IMR-90 (cell line): ENCODE data around the gene FEZ2. TPM values are rescaled to one million over a fixed set of nuclear protein-coding genes. Genes with fewer than 3 reads are reported as not detected.

ENCODE experiments used
- ATAC-seq: fragments of 200-7000 bp; cut with Tn5 transposase; 2 replicates; pipeline ENCODE4 v1.9.1; 2020; ENCODE audit warnings: low read depth, mild to moderate bottlenecking, moderate library complexity
- BruUV-seq: library from RNA; stranded (reverse); fragments of 400-500 nt; replicated peaks from 2 replicates; lab custom pipeline; 2021; lab: Mats Ljungman, UMichigan
- CTCF ChIA-PET: fragments of 300-600 bp; formaldehyde crosslinking; extraction: SDS; loops from one replicate; lab custom pipeline; 2021; ENCODE audit warnings: antibody characterized with exemption; lab: Yijun Ruan, JAX
- POLR2A ChIA-PET: fragments of 300-600 bp; sonication (Branson Sonifier 250); formaldehyde crosslinking; loops from one replicate; lab custom pipeline; 2022; ENCODE audit warnings: antibody characterized with exemption; ENCODE audit not compliant: unreplicated experiment; lab: Charles Lee
- DNase-seq: peaks from one replicate; pipeline ENCODE4 v3.0.0; 2013
- H2AFZ ChIP-seq: replicated peaks from 2 replicates; pipeline ENCODE3; 2013; ENCODE audit warnings: low read length, mild to moderate bottlenecking; ENCODE audit not compliant: poor library complexity
- H2AK5ac ChIP-seq: 2 replicates; pipeline ENCODE4 v1.6.1; 2013; ENCODE audit warnings: low read depth, low read length, inconsistent platforms
- H2AK9ac ChIP-seq: replicated peaks from 2 replicates; pipeline ENCODE3; 2013; ENCODE audit warnings: mild to moderate bottlenecking, low read depth, low read length, moderate library complexity; ENCODE audit not compliant: poor library complexity
- H2BK120ac ChIP-seq: 2 replicates; pipeline ENCODE4 v1.6.1; 2013; ENCODE audit warnings: low read depth, low read length, inconsistent platforms
- H2BK15ac ChIP-seq: 3 replicates; pipeline ENCODE4 v1.6.1; 2013; ENCODE audit warnings: low read depth, low read length, inconsistent platforms
- H2BK20ac ChIP-seq: 2 replicates; pipeline ENCODE4 v1.6.1; 2013; ENCODE audit warnings: low read depth, mild to moderate bottlenecking, inconsistent platforms, low read length, moderate library complexity
- H2BK5ac ChIP-seq: 2 replicates; pipeline ENCODE4 v1.6.1; 2013; ENCODE audit warnings: mild to moderate bottlenecking, low read depth, low read length, inconsistent platforms; ENCODE audit not compliant: poor library complexity, severe bottlenecking
- H3K14ac ChIP-seq: replicated peaks from 2 replicates; pipeline ENCODE4 v1.6.1; 2013; ENCODE audit warnings: low read depth, low read length, inconsistent platforms
- H3K18ac ChIP-seq: 2 replicates; pipeline ENCODE4 v1.6.1; 2013; ENCODE audit warnings: low read depth, low read length, control low read depth
- H3K23ac ChIP-seq: 2 replicates; pipeline ENCODE4 v1.6.1; 2013; ENCODE audit warnings: low read depth, low read length, inconsistent platforms
- H3K27ac ChIP-seq: 2 replicates; pipeline ENCODE4 v1.5.1; 2013; ENCODE audit warnings: mild to moderate bottlenecking, control low read depth, low read length; ENCODE audit not compliant: insufficient read depth
- H3K27me3 ChIP-seq: 2 replicates; pipeline ENCODE4 v1.6.1; 2013; ENCODE audit warnings: low read length; ENCODE audit not compliant: control insufficient read depth, insufficient read depth
- H3K36me3 ChIP-seq: 2 replicates; pipeline ENCODE4 v1.6.1; 2013; ENCODE audit warnings: low read length, mixed read lengths; ENCODE audit not compliant: control insufficient read depth, insufficient read depth
- H3K4ac ChIP-seq: 2 replicates; pipeline ENCODE4 v1.6.1; 2013; ENCODE audit warnings: low read depth, low read length, inconsistent platforms
- H3K4me1 ChIP-seq: 2 replicates; pipeline ENCODE4 v1.6.1; 2013; ENCODE audit warnings: low read length, mixed read lengths; ENCODE audit not compliant: control insufficient read depth, insufficient read depth
- H3K4me2 ChIP-seq: 2 replicates; pipeline ENCODE4 v1.6.1; 2013; ENCODE audit warnings: low read depth, mild to moderate bottlenecking, control low read depth, low read length, moderate library complexity
- H3K4me3 ChIP-seq: 2 replicates; pipeline ENCODE4 v1.5.1; 2013; ENCODE audit warnings: low read depth, mild to moderate bottlenecking, control low read depth, low read length, moderate library complexity; ENCODE audit not compliant: insufficient read depth
- H3K56ac ChIP-seq: 2 replicates; pipeline ENCODE4 v1.6.1; 2013; ENCODE audit warnings: low read length, inconsistent platforms; ENCODE audit not compliant: insufficient read depth; ENCODE audit errors: extremely low read depth
- H3K79me1 ChIP-seq, 2 experiments: 2 replicates each; pipeline ENCODE4 v1.6.1; 2013; ENCODE audit warnings: low read length in 2 of 2, inconsistent platforms in 1 of 2, low read depth in 1 of 2
- H3K9ac ChIP-seq: 2 replicates; pipeline ENCODE4 v1.6.1; 2013; ENCODE audit warnings: low read depth, low read length, control low read depth
- H3K9me1 ChIP-seq: 2 replicates; pipeline ENCODE4 v1.6.1; 2013; ENCODE audit warnings: low read length, inconsistent platforms; ENCODE audit not compliant: insufficient read depth
- H3K9me3 ChIP-seq: 2 replicates; pipeline ENCODE4 v1.6.1; 2013; ENCODE audit warnings: low read length; ENCODE audit not compliant: control insufficient read depth, insufficient read depth
- H4K20me1 ChIP-seq: 2 replicates; pipeline ENCODE4 v1.6.1; 2013; ENCODE audit warnings: low read length, inconsistent platforms; ENCODE audit not compliant: insufficient read depth
- H4K5ac ChIP-seq: 2 replicates; pipeline ENCODE4 v1.6.1; 2013; ENCODE audit warnings: mild to moderate bottlenecking, low read depth, low read length, control low read depth
- H4K8ac ChIP-seq, 2 experiments: 2 replicates each; pipeline ENCODE4 v1.6.1; 2013; ENCODE audit warnings: low read depth in 2 of 2, low read length in 2 of 2, control low read depth in 1 of 2, inconsistent platforms in 1 of 2
- H4K91ac ChIP-seq: 2 replicates; pipeline ENCODE4 v1.6.1; 2013; ENCODE audit warnings: low read depth, low read length, inconsistent platforms; ENCODE audit not compliant: insufficient read depth
- BHLHE40 ChIP-seq: fragments of 150-350 bp; IDR thresholded peaks from 2 replicates; pipeline ENCODE4 v1.6.1; 2016; ENCODE audit warnings: mild to moderate bottlenecking, low read depth, low read length
- CEBPB ChIP-seq: IDR thresholded peaks from 2 replicates; pipeline ENCODE4 v1.6.1; 2012; ENCODE audit warnings: low read depth, low read length, improper control_type of control experiment
- CHD1 ChIP-seq: IDR thresholded peaks from 2 replicates; pipeline ENCODE4 v1.6.1; 2012; ENCODE audit warnings: low read depth, low read length, improper control_type of control experiment
- CTCF ChIP-seq: conservative IDR thresholded peaks from 2 replicates; pipeline ENCODE4 v1.5.1; 2012; ENCODE audit warnings: mild to moderate bottlenecking, low read depth, low read length, improper control_type of control experiment
- ELK1 ChIP-seq: fragments of 150-350 bp; IDR thresholded peaks from 2 replicates; pipeline ENCODE4 v1.6.1; 2016; ENCODE audit warnings: low read depth, mild to moderate bottlenecking, low read length, moderate library complexity, borderline replicate concordance
- FOS ChIP-seq: fragments of 150-350 bp; IDR thresholded peaks from 2 replicates; pipeline ENCODE4 v1.6.1; 2016; ENCODE audit warnings: low read depth, low read length
- MAFK ChIP-seq: IDR thresholded peaks from 2 replicates; pipeline ENCODE4 v1.6.1; 2012; ENCODE audit warnings: low read depth, low read length, improper control_type of control experiment
- MAZ ChIP-seq: IDR thresholded peaks from 2 replicates; pipeline ENCODE4 v1.6.1; 2012; ENCODE audit warnings: low read depth, mild to moderate bottlenecking, low read length, improper control_type of control experiment, moderate library complexity, borderline replicate concordance
- MXI1 ChIP-seq: IDR thresholded peaks from 2 replicates; pipeline ENCODE4 v1.6.1; 2012; ENCODE audit warnings: low read depth, mild to moderate bottlenecking, low read length, moderate library complexity, borderline replicate concordance
- NFE2L2 ChIP-seq: fragments of 150-350 bp; IDR thresholded peaks from 2 replicates; pipeline ENCODE4 v1.6.1; 2016; ENCODE audit warnings: low read depth, mild to moderate bottlenecking, low read length
- POLR2A ChIP-seq: IDR thresholded peaks from 2 replicates; pipeline ENCODE4 v1.6.1; 2012; ENCODE audit warnings: mild to moderate bottlenecking, low read depth, low read length
- RAD21 ChIP-seq: IDR thresholded peaks from 2 replicates; pipeline ENCODE4 v1.6.1; 2012; ENCODE audit warnings: low read length, improper control_type of control experiment
- RCOR1 ChIP-seq: IDR thresholded peaks from 2 replicates; pipeline ENCODE4 v1.6.1; 2012; ENCODE audit warnings: mild to moderate bottlenecking, low read length, improper control_type of control experiment; ENCODE audit not compliant: insufficient replicate concordance
- RFX5 ChIP-seq: IDR thresholded peaks from 2 replicates; pipeline ENCODE4 v1.8.0; 2012; ENCODE audit warnings: low read depth, mild to moderate bottlenecking, low read length, moderate library complexity
- SMC3 ChIP-seq: fragments of 150-350 bp; IDR thresholded peaks from 2 replicates; pipeline ENCODE4 v1.6.1; 2016; ENCODE audit warnings: low read depth, mild to moderate bottlenecking, antibody characterized with exemption, low read length, moderate library complexity
- WGBS, 2 experiments: methylation state at CpG; one replicate each; pipeline versions ENCODE4 v1.1.5 to v1.1.7; 2013; ENCODE audit warnings: missing lambda C conversion rate in 2 of 2; ENCODE audit not compliant: insufficient read length in 1 of 2; ENCODE audit errors: extremely low coverage in 2 of 2; 5-methylcytosine and 5-hydroxymethylcytosine counted together
- dilution Hi-C: fragments of 300-500 bp; cut with HindIII; formaldehyde crosslinking; loops from one replicate; pipeline ENCODE4 v1.14.3; 2018; ENCODE audit warnings: low sequenced_read_pairs; ENCODE audit not compliant: unreplicated experiment
- in situ Hi-C: fragments of 300-500 bp; cut with MboI; formaldehyde crosslinking; loops from 3 replicates; pipeline ENCODE4 v1.14.3; 2019; ENCODE audit warnings: low sequenced_read_pairs, inconsistent platforms, mixed read lengths
- intact Hi-C: fragments of 100-400 bp; cut with micrococcal nuclease; formaldehyde crosslinking; loops from 2 replicates; pipeline ENCODE4 v1.10.0; 2022
- polyA plus RNA-seq, 3 experiments: library from polyadenylated mRNA; depleted of rRNA; stranded (reverse); fragments of >200 nt; gene quantifications; 2 replicates each; pipeline ENCODE4 v1.2.3, GENCODE V29; 2012; ENCODE audit warnings: low replicate concordance in 1 of 3
- total RNA-seq: library from RNA; depleted of rRNA; stranded (reverse); fragments of >200 nt; gene quantifications from 2 replicates; pipeline ENCODE4 v1.2.3, GENCODE V29; 2012

The FEZ2 gene
- total and polyA plus RNA-seq, 2 of the 4 experiments (the other 2 are of a cell fraction): 19.4 to 31.6 TPM

DNA sequence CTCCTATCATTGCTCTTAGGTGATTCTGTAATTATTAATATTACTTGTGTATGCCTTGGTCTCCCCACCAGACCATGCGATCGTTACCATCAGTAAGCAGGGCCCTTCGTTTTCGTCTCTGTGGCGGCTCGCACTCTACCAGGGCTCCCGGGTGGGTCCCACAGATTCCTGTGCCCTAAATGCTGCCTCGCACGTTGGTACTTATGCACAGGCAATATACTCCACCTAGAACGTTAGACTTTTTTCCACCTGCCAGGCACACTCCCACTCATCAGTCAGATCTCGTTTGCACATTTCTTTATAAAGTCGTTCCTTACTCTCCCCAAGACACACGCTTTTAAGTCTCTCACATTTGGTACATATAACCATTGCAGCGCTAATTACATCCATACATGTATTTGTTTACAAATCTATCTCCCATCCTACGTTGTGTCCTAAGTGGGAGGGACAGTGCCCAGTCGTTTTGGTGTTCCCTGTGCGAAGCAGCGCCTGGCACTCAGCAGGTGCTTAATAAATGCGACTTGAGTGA, 901 bp downstream of the FEZ2 start (continued):
- TF ChIP-seq POLR2A: no peak

GRCh38 chr2:36596397-36596796, 1.6 kb downstream of the FEZ2 start:
- H3K4me3 ChIP-seq: no peak overlapping the region; the same call in 1 of the 2 replicates
- H3K4me2 ChIP-seq: peak overlapping the region; percentile 97
- POLR2A ChIA-PET: no interaction called here
- 98% methylated on average over 11 of the region's 12 CpGs; no CpG with 5 or more reads in 1 of the 2 experiments for WGBS, 2 experiments
- H2AK9ac ChIP-seq: no peak overlapping the region
- peaks cover 4% of the 10 kb centered on the region for H3K36me3 ChIP-seq
- no peak overlapping the region for H2BK20ac ChIP-seq
- peak overlapping the region; percentile 10; the same call in 1 of the 2 replicates for H3K4ac ChIP-seq
- H2BK15ac ChIP-seq: no peak overlapping the region
- no peak for DNase-seq
- H3K18ac ChIP-seq: no peak overlapping the region
- H3K79me1 ChIP-seq: peaks cover 17 to 50% of the 10 kb centered on the region in 2 experiments
- H3K9me1 ChIP-seq: peaks cover 11% of the 10 kb centered on the region
- dilution Hi-C loops: no loop called here
- H3K27ac ChIP-seq: no peak overlapping the region
- no peak overlapping the region for H2AFZ ChIP-seq
- H4K5ac ChIP-seq: no peak overlapping the region
- intact Hi-C loops: no loop called here
- H2BK5ac ChIP-seq: no peak overlapping the region
- ATAC-seq: no peak
- no TSS peak for BruUV-seq
- H4K8ac ChIP-seq: peak overlapping the region; percentile 54 to 55; a peak in 2 of 4 replicates
- no peak overlapping the region for H3K56ac ChIP-seq
- no peak overlapping the region for H4K91ac ChIP-seq
- peak overlapping the region; percentile 67 for H2AK5ac ChIP-seq
- H3K9ac ChIP-seq: no peak overlapping the region; the same call in 1 of the 2 replicates
- no peaks in the 10 kb centered on the region for H3K9me3 ChIP-seq
- peaks cover 24% of the 10 kb centered on the region; the same call in 1 of the 2 replicates for H4K20me1 ChIP-seq
- in situ Hi-C loops: no loop called here
- CTCF ChIA-PET: no interaction called here
- H3K27me3 ChIP-seq: no peaks in the 10 kb centered on the region
- peak overlapping the region; percentile 78; the same call in 1 of the 2 replicates for H3K14ac ChIP-seq
- H3K23ac ChIP-seq: peak overlapping the region; percentile 41; the same call in 1 of the 2 replicates
- H2BK120ac ChIP-seq: no peak overlapping the region
- peaks cover 8% of the 10 kb centered on the region for H3K4me1 ChIP-seq
- no peak for TF ChIP-seq CEBPB
- TF ChIP-seq RFX5: no peak
- TF ChIP-seq BHLHE40: no peak
- TF ChIP-seq CTCF: no peak
- no peak for TF ChIP-seq RAD21
- no peak for TF ChIP-seq MXI1
- TF ChIP-seq POLR2A: no peak
- TF ChIP-seq FOS: no peak
- TF ChIP-seq RCOR1: no peak
- TF ChIP-seq MAFK: no peak
- TF ChIP-seq NFE2L2: no peak
- TF ChIP-seq CHD1: no peak
- no peak for TF ChIP-seq MAZ
- no peak for TF ChIP-seq ELK1
- no peak for TF ChIP-seq SMC3
